HCT116 (cell line): ENCODE measurements around the gene STK25. TPM values are rescaled to one million over a fixed set of nuclear protein-coding genes. Genes with fewer than 3 reads are reported as not detected.

Experiments
- ATAC-seq: fragments of 200-7000 bp; cut with Tn5 transposase; 2 replicates; pipeline ENCODE4 v1.9.1; 2020; ENCODE audit warnings: mild to moderate bottlenecking, moderate library complexity
- BruUV-seq: library from RNA; stranded (reverse); fragments of 400-500 nt; replicated peaks from 2 replicates; lab custom pipeline; 2021; lab: Mats Ljungman, UMichigan
- CTCF ChIA-PET: fragments of 300-600 bp; sonication (Branson Sonifier 250); formaldehyde crosslinking; loops from one replicate; lab custom pipeline; 2021; ENCODE audit warnings: antibody characterized with exemption; lab: Charles Lee
- POLR2A ChIA-PET: fragments of 300-600, 350-600 bp; sonication (Branson Sonifier 250); formaldehyde crosslinking; loops from one replicate; lab custom pipeline; 2021; ENCODE audit warnings: antibody characterized with exemption; lab: Charles Lee
- RAD21 ChIA-PET, 2 experiments: fragments of 300-600 bp; sonication (Branson Sonifier 250); formaldehyde crosslinking; loops; one replicate each; lab custom pipeline; 2023; ENCODE audit warnings: low total read pairs in 2 of 2; ENCODE audit not compliant: uncharacterized antibody in 2 of 2, unreplicated experiment in 2 of 2, low non-redundant PET in 1 of 2; lab: Charles Lee
- DNase-seq: peaks from one replicate; pipeline ENCODE4 v3.0.0-alpha.2; 2010; ENCODE audit warnings: low read depth, low spot score
- H2AFZ ChIP-seq: fragments of 200-600 bp; shearing (Covaris generic), sonication (generic); 2 replicates; pipeline ENCODE4 v1.6.1; 2017; ENCODE audit warnings: low read depth, mixed run types, mixed read lengths, antibody characterized with exemption, low read length; ENCODE audit not compliant: poor library complexity, severe bottlenecking
- H3K27ac ChIP-seq: 2 replicates; pipeline ENCODE4 v1.5.1; 2012; ENCODE audit warnings: low read depth, low read length
- H3K27me3 ChIP-seq: fragments of 200-600 bp; sonication (generic); 2 replicates; pipeline ENCODE4 v1.6.1; 2016; ENCODE audit warnings: mixed run types, low read length, mixed read lengths; ENCODE audit not compliant: insufficient read depth
- H3K36me3 ChIP-seq, 2 experiments: fragments of 200-500 bp in 1 of 2; fragments of 200-600 bp in 1 of 2; sonication (Bioruptor generic) in 1 of 2; sonication (generic) in 1 of 2; 2 replicates each; pipeline versions ENCODE4 v1.5.1 to v1.6.1; 2014 to 2016; ENCODE audit warnings: low read length in 2 of 2, inconsistent platforms in 1 of 2, mixed read lengths in 1 of 2, mixed run types in 1 of 2; ENCODE audit not compliant: insufficient read depth in 2 of 2, control insufficient read depth in 1 of 2
- H3K4me1 ChIP-seq, 2 experiments: fragments of 200-600 bp in 1 of 2; sonication (generic) in 1 of 2; 2 replicates each; pipeline versions ENCODE4 v1.5.1 to v1.6.1; 2012 to 2017; ENCODE audit warnings: low read length in 2 of 2, inconsistent platforms in 1 of 2, mild to moderate bottlenecking in 1 of 2, mixed read lengths in 1 of 2, mixed run types in 1 of 2, moderate library complexity in 1 of 2; ENCODE audit not compliant: insufficient read depth in 2 of 2, control insufficient read depth in 1 of 2
- H3K4me2 ChIP-seq: fragments of 200-600 bp; sonication (generic); 2 replicates; pipeline ENCODE4 v1.6.1; 2017; ENCODE audit warnings: mixed run types, low read length, mixed read lengths
- H3K4me3 ChIP-seq, 2 experiments: fragments of 200-600 bp in 1 of 2; sonication (generic) in 1 of 2; replicated peaks in 1 of 2; 2 replicates each; pipeline ENCODE4 v1.5.1; 2011 to 2016; ENCODE audit warnings: low read length in 2 of 2, control low read depth in 1 of 2, low read depth in 1 of 2, mild to moderate bottlenecking in 1 of 2, mixed read lengths in 1 of 2, mixed run types in 1 of 2
- H3K79me2 ChIP-seq: fragments of 200-600 bp; sonication (generic); 2 replicates; pipeline ENCODE4 v1.6.1; 2017; ENCODE audit warnings: mild to moderate bottlenecking, mixed run types, low read length, moderate library complexity, mixed read lengths; ENCODE audit not compliant: insufficient read depth
- H3K9ac ChIP-seq: fragments of 200-600 bp; sonication (generic); 2 replicates; pipeline ENCODE4 v1.6.1; 2016; ENCODE audit warnings: low read length, mixed read lengths
- H3K9me2 ChIP-seq: fragments of 200-600 bp; sonication (generic), shearing (Covaris generic); 2 replicates; pipeline ENCODE4 v1.6.1; 2017; ENCODE audit warnings: mixed run types, mild to moderate bottlenecking, moderate library complexity; ENCODE audit not compliant: insufficient read depth
- H3K9me3 ChIP-seq, 2 experiments: fragments of 200-500 bp in 1 of 2; fragments of 200-600 bp in 1 of 2; sonication (Bioruptor generic) in 1 of 2; sonication (generic) in 1 of 2; 2 replicates each; pipeline ENCODE4 v1.6.1; 2014 to 2017; ENCODE audit warnings: low read length in 2 of 2, mixed read lengths in 2 of 2, inconsistent platforms in 1 of 2, low read depth in 1 of 2, mild to moderate bottlenecking in 1 of 2, mixed run types in 1 of 2, moderate library complexity in 1 of 2; ENCODE audit not compliant: control insufficient read depth in 1 of 2, insufficient read depth in 1 of 2
- H4K20me1 ChIP-seq: fragments of 200-600 bp; sonication (generic), shearing (Covaris generic); 2 replicates; pipeline ENCODE4 v1.6.1; 2017; ENCODE audit warnings: mixed run types, mild to moderate bottlenecking, moderate library complexity; ENCODE audit not compliant: insufficient read depth
- ATF3 ChIP-seq: IDR thresholded peaks from 2 replicates; pipeline ENCODE4 v1.6.1; 2012
- CBX3 ChIP-seq: IDR thresholded peaks from 2 replicates; pipeline ENCODE4 v1.6.1; 2012; ENCODE audit warnings: low read depth
- CEBPB ChIP-seq: IDR thresholded peaks from 2 replicates; pipeline ENCODE4 v1.6.1; 2012; ENCODE audit warnings: low read depth
- CTCF ChIP-seq, 3 experiments: fragments of 200-600 bp in 1 of 3; sonication (generic) in 1 of 3; IDR thresholded peaks in 2 of 3; conservative IDR thresholded peaks in 1 of 3; 2 replicates each; pipeline ENCODE4 v1.5.1; 2012 to 2017; ENCODE audit warnings: low read depth in 2 of 3, low read length in 2 of 3, antibody characterized with exemption in 1 of 3, borderline replicate concordance in 1 of 3, control low read depth in 1 of 3, mild to moderate bottlenecking in 1 of 3, mixed read lengths in 1 of 3, mixed run types in 1 of 3, moderate library complexity in 1 of 3; ENCODE audit not compliant: insufficient read depth in 1 of 3
- EGR1 ChIP-seq: IDR thresholded peaks from 2 replicates; pipeline ENCODE4 v1.6.1; 2012; ENCODE audit warnings: low read depth
- ELF1 ChIP-seq: IDR thresholded peaks from 2 replicates; pipeline ENCODE4 v1.6.1; 2012; ENCODE audit warnings: low read depth, borderline replicate concordance
- EZH2 ChIP-seq: fragments of 200-600 bp; sonication (generic); IDR thresholded peaks from 2 replicates; pipeline ENCODE4 v1.6.1; 2017; ENCODE audit warnings: antibody characterized with exemption, mixed run types
- EZH2phosphoT487 ChIP-seq: fragments of 200-600 bp; IDR thresholded peaks from 2 replicates; pipeline ENCODE4 v1.6.1; 2018; ENCODE audit warnings: antibody characterized with exemption, borderline replicate concordance
- FOSL1 ChIP-seq: IDR thresholded peaks from 2 replicates; pipeline ENCODE4 v1.6.1; 2012; ENCODE audit warnings: low read depth
- JUND ChIP-seq: IDR thresholded peaks from 2 replicates; pipeline ENCODE4 v1.6.1; 2012
- POLR2A ChIP-seq: IDR thresholded peaks from 2 replicates; pipeline ENCODE4 v1.7.0; 2011; ENCODE audit warnings: borderline replicate concordance; ENCODE audit not compliant: insufficient read depth, insufficient read length; ENCODE audit errors: extremely low read depth
- POLR2AphosphoS5 ChIP-seq: IDR thresholded peaks from 2 replicates; pipeline ENCODE4 v1.6.1; 2011; ENCODE audit warnings: mild to moderate bottlenecking, low read depth, low read length, moderate library complexity
- RAD21 ChIP-seq: IDR thresholded peaks from 2 replicates; pipeline ENCODE4 v1.6.1; 2012; ENCODE audit warnings: low read depth, mild to moderate bottlenecking
- SIN3A ChIP-seq: IDR thresholded peaks from 2 replicates; pipeline ENCODE4 v1.6.1; 2012; ENCODE audit warnings: low read depth
- SP1 ChIP-seq: IDR thresholded peaks from 2 replicates; pipeline ENCODE4 v1.6.1; 2012; ENCODE audit warnings: low read depth
- SRF ChIP-seq: IDR thresholded peaks from 2 replicates; pipeline ENCODE4 v1.6.1; 2012; ENCODE audit warnings: low read depth
- TCF7L2 ChIP-seq: IDR thresholded peaks from 2 replicates; pipeline ENCODE4 v1.7.0; 2011; ENCODE audit warnings: borderline replicate concordance, inconsistent platforms; ENCODE audit not compliant: insufficient read depth, insufficient read length; ENCODE audit errors: extremely low read depth
- YY1 ChIP-seq: IDR thresholded peaks from 2 replicates; pipeline ENCODE4 v1.6.1; 2011; ENCODE audit warnings: low read length, low read depth, moderate library complexity, mild to moderate bottlenecking; ENCODE audit not compliant: insufficient replicate concordance; ENCODE audit errors: extremely low read depth
- ZFX ChIP-seq: fragments of 450-650 bp; IDR thresholded peaks from 2 replicates; pipeline ENCODE4 v1.6.1; 2017
- ZNF274 ChIP-seq: fragments of 200-500 bp; sonication (Bioruptor generic); IDR thresholded peaks from 2 replicates; pipeline ENCODE4 v1.6.1; 2014; ENCODE audit warnings: mild to moderate bottlenecking, low read depth, low read length, inconsistent platforms
- intact Hi-C: fragments of 100-400 bp; cut with micrococcal nuclease; formaldehyde crosslinking; loops from 2 replicates; pipeline ENCODE4 v1.10.0; 2022
- total RNA-seq: library from RNA; stranded (reverse); gene quantifications from one replicate; pipeline ENCODE4 v1.2.1, GENCODE V29; 2021; ENCODE audit not compliant: unreplicated experiment
- TF ChIP-seq, protein P1 (sequence below): IDR thresholded peaks from 2 replicates; pipeline ENCODE4 v1.6.1; 2012

STK25 gene
- total RNA-seq, 1 experiment from 2014 or later: 160 TPM

DNA sequence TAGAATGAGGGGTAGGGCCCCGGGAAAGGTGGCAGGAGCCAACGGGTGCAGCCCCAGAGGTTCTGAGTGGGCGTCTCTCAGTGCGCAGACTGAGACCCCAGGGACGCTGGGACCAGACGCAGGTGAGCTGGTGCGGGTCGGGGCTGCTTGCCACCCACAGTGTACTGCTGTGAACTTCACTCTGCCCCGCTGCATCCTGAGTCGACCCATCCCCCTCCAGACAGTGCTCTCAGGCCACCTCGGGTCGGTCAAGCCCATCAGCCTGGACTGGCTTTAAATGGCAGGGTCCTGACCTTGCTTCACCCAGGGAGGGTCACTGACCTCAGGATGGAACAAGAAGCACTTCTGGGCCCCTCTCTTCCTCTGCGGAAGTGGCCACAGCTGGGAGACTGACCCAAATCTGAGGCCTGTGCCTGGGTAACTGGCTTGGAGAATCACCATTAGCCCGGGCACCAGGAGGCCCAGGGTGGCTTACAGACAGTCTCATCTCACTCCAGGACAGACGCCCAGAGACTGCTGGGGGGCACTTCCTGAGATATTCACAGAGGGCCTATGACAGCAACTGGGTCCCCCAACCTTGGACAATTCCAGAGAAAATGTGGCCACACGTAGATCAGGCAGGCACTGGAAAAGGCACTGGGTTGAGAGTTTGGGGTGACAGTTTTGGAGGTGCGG lies 26.5 kb upstream of the STK25 start:
- Histone ChIP-seq H3K9ac (no peak overlapping the region), H3K27me3 (no peaks in the 10 kb centered on the region), H3K9me3 (no peaks in the 10 kb centered on the region), H3K4me1 (no peaks in the 10 kb centered on the region), H3K27ac (no peak overlapping the region), H3K9me2 (no peaks in the 10 kb centered on the region), H2AFZ (no peak overlapping the region), H3K36me3 (no peaks in the 10 kb centered on the region), H3K4me3 (no peak overlapping the region), H3K79me2 (no peaks in the 10 kb centered on the region), H4K20me1 (no peaks in the 10 kb centered on the region), H3K4me2 (no peak overlapping the region)
- no peak for DNase-seq
- CTCF ChIA-PET: no interaction called here
- ATAC-seq: no peak
- BruUV-seq: no TSS peak
- POLR2A ChIA-PET: no interaction called here
- RAD21 ChIA-PET: no interaction called here
- TF ChIP-seq EGR1 (no peak), SP1 (no peak), EZH2 (no peak)
- intact Hi-C loops: no loop called here

- Histone ChIP-seq H4K20me1 (no peaks in the 10 kb centered on the region), H3K9me3 (no peaks in the 10 kb centered on the region), H3K27ac (no peak overlapping the region), H3K9ac (no peak overlapping the region), H3K27me3 (no peaks in the 10 kb centered on the region), H3K4me1 (no peaks in the 10 kb centered on the region), H3K4me3 (no peak overlapping the region), H3K4me2 (no peak overlapping the region), H2AFZ (no peak overlapping the region), H3K36me3 (no peaks in the 10 kb centered on the region), H3K79me2 (no peaks in the 10 kb centered on the region), H3K9me2 (no peaks in the 10 kb centered on the region)
- ATAC-seq (no peak), DNase-seq (no peak)
- BruUV-seq: no TSS peak
- TF ChIP-seq ELF1 (no peak), EZH2 (no peak), JUND (no peak), ZNF274 (no peak), RAD21 (no peak), POLR2AphosphoS5 (no peak), ZFX (no peak), SIN3A (no peak), POLR2A (no peak), FOSL1 (no peak), ATF3 (no peak), SP1 (no peak), TCF7L2 (no peak), CEBPB (no peak), CTCF (IDR thresholded peaks at IDR 0.05 in 2 of 3, conservative IDR thresholded peaks at IDR 0.05 in 1 of 3; ENCODE audit: borderline replicate concordance in 1 of 3, insufficient read depth in 1 of 3, low read depth in 2 of 3, low read length in 2 of 3) (no peak), YY1 (no peak), SRF (no peak), CBX3 (no peak), EZH2phosphoT487 (no peak)
- TF ChIP-seq, protein P1, sequence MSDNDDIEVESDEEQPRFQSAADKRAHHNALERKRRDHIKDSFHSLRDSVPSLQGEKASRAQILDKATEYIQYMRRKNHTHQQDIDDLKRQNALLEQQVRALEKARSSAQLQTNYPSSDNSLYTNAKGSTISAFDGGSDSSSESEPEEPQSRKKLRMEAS: no peak
- ChIA-PET POLR2A (no interaction called here), CTCF (no interaction called here), RAD21 (no interaction called here)
- intact Hi-C loops: no loop called here
Observed at GRCh38 chr2:241534293-241534692, 25.9 kb upstream of the STK25 start.
